Naive thymus-derived CD4-positive, alpha-beta T cell (primary cell): Measurements from ENCODE around the gene EPM2A. TPM values are rescaled to one million over a fixed set of nuclear protein-coding genes. Genes with fewer than 3 reads are reported as not detected.

Experiments used
- ATAC-seq: fragments of 150-1000 bp; cut with Tn5 transposase; 2 replicates; pipeline ENCODE4 v1.10.0; 2021; ENCODE audit warnings: mild to moderate bottlenecking, moderate library complexity
- CTCF ChIA-PET: fragments of 350-600 bp; sonication (Branson Sonifier 250); formaldehyde crosslinking; loops from one replicate; lab custom pipeline; 2021; ENCODE audit warnings: antibody characterized with exemption; lab: Charles Lee
- POLR2A ChIA-PET: fragments of 350-600 bp; sonication (Branson Sonifier 250); formaldehyde crosslinking; loops from one replicate; lab custom pipeline; 2021; ENCODE audit warnings: antibody characterized with exemption, inconsistent platforms; lab: Charles Lee
- DNase-seq, 9 donors: peaks; one replicate each; pipeline versions ENCODE4 v3.0.0 to v3.0.0-alpha.2; 2020 to 2022; ENCODE audit warnings: mixed read lengths in 1 of 9
- H3K27ac ChIP-seq: one replicate; pipeline ENCODE4 v1.7.0; 2013; ENCODE audit warnings: mild to moderate bottlenecking, low read depth, low read length, moderate library complexity
- H3K27me3 ChIP-seq, 2 donors: one replicate each; pipeline ENCODE4 v1.7.0; 2013; ENCODE audit warnings: low read length in 2 of 2, mild to moderate bottlenecking in 2 of 2, moderate library complexity in 2 of 2; ENCODE audit not compliant: control insufficient read depth in 2 of 2, insufficient read depth in 2 of 2
- H3K36me3 ChIP-seq, 3 experiments: 1 replicate in 2 of 3; 2 replicates in 1 of 3; pipeline ENCODE4 v1.7.0; 2013; ENCODE audit warnings: low read length in 3 of 3, mild to moderate bottlenecking in 3 of 3, moderate library complexity in 1 of 3; ENCODE audit not compliant: insufficient read depth in 3 of 3, control insufficient read depth in 2 of 3
- H3K4me1 ChIP-seq, 2 donors: one replicate each; pipeline ENCODE4 v1.7.0; 2013; ENCODE audit warnings: low read length in 2 of 2, mild to moderate bottlenecking in 2 of 2, moderate library complexity in 1 of 2; ENCODE audit not compliant: control insufficient read depth in 2 of 2, insufficient read depth in 2 of 2
- H3K4me3 ChIP-seq: 2 replicates; pipeline ENCODE4 v1.7.0; 2013; ENCODE audit warnings: mild to moderate bottlenecking, low read length
- H3K9me3 ChIP-seq, 3 experiments: 1 replicate in 2 of 3; 2 replicates in 1 of 3; pipeline ENCODE4 v1.7.0; 2013; ENCODE audit warnings: low read length in 3 of 3; ENCODE audit not compliant: control insufficient read depth in 2 of 3
- H3K27ac Mint-ChIP-seq, 9 donors: one replicate each; pipeline ENCODE4 v1.8.0; 2020 to 2022; ENCODE audit warnings: mixed read lengths in 9 of 9, mild to moderate bottlenecking in 8 of 9, moderate library complexity in 5 of 9, inconsistent platforms in 2 of 9
- H3K27me3 Mint-ChIP-seq, 5 donors: one replicate each; pipeline ENCODE4 v1.8.0; 2021 to 2022; ENCODE audit warnings: mixed read lengths in 5 of 5, mild to moderate bottlenecking in 1 of 5
- H3K36me3 Mint-ChIP-seq, 5 donors: one replicate each; pipeline ENCODE4 v1.8.0; 2020 to 2022; ENCODE audit warnings: mixed read lengths in 5 of 5, mild to moderate bottlenecking in 3 of 5, inconsistent platforms in 1 of 5
- H3K4me1 Mint-ChIP-seq, 7 donors: one replicate each; pipeline ENCODE4 v1.8.0; 2020 to 2022; ENCODE audit warnings: mixed read lengths in 7 of 7, mild to moderate bottlenecking in 3 of 7, inconsistent platforms in 1 of 7
- H3K4me3 Mint-ChIP-seq, 10 donors: one replicate each; pipeline ENCODE4 v1.8.0; 2020 to 2022; ENCODE audit warnings: mild to moderate bottlenecking in 10 of 10, mixed read lengths in 10 of 10, moderate library complexity in 6 of 10, inconsistent platforms in 2 of 10
- H3K9me3 Mint-ChIP-seq, 11 donors: one replicate each; pipeline ENCODE4 v1.8.0; 2020 to 2022; ENCODE audit warnings: mixed read lengths in 11 of 11, mild to moderate bottlenecking in 4 of 11, inconsistent platforms in 1 of 11, moderate library complexity in 1 of 11
- intact Hi-C, 2 donors: fragments of 100-400 bp; cut with micrococcal nuclease; formaldehyde crosslinking; loops; one replicate each; pipeline ENCODE4 v1.15.1; 2023
- polyA plus RNA-seq, 2 donors: library from polyadenylated mRNA; unstranded; fragments of 300-500 nt; fragmentation: Illumina TruSeq; gene quantifications; one replicate each; pipeline ENCODE4 v1.2.3, GENCODE V29; 2021
- total RNA-seq, 6 experiments: library from RNA in 5 of 6; stranded (reverse) in 5 of 6; gene quantifications; 1 replicate in 5 of 6; 2 replicates in 1 of 6; pipeline ENCODE4 v1.2.3 and lab custom pipeline; 2021 to 2026

Gene EPM2A
- total and polyA plus RNA-seq, 7 experiments from 2014 or later, result 3.7 to 18.0 (median 11.6) TPM

DNA sequence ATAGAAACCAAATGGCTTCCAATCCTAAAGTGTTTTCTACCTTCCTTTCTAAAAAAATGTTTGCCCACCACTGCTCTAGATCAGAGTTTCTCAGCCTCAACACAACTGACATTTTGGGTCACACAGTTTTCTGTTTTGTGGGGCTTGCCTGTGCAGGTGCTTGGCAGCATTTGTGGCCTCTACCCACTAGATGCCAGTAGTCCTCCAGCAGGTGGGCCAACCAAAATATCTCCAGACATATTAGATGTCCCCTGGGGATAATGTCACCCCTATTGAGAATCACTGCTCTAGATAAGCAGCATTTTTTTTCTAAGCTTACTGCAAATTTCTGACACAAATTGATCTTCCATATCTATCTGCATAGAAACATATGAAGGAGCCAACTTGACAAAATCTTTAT lies 26.3 kb upstream of the EPM2A start:
- CTCF ChIA-PET, result no interaction called here
- intact Hi-C loops, result no loop called here
- Histone ChIP-seq H3K27ac (no peak overlapping the region), H3K27me3 (no peaks in the 10 kb centered on the region), H3K4me1 (no peaks in the 10 kb centered on the region), H3K36me3 (no peaks in the 10 kb centered on the region), H3K4me3 (no peak overlapping the region), H3K9me3 (no peaks in the 10 kb centered on the region)
- Mint-ChIP-seq H3K9me3 (peaks cover 0 to 2% (median 0%) of the 10 kb centered on the region in 11 donors), H3K27ac (peak overlapping the region in 1 of 9 donors; percentile 1), H3K4me3 (no peak overlapping the region), H3K36me3 (no peaks in the 10 kb centered on the region), H3K4me1 (peaks cover 0 to 2% (median 0%) of the 10 kb centered on the region in 7 donors), H3K27me3 (peaks cover 0 to 4% (median 4%) of the 10 kb centered on the region in 5 donors)
- no peak for DNase-seq
- POLR2A ChIA-PET, result no interaction called here
- ATAC-seq, result no peak

DNA sequence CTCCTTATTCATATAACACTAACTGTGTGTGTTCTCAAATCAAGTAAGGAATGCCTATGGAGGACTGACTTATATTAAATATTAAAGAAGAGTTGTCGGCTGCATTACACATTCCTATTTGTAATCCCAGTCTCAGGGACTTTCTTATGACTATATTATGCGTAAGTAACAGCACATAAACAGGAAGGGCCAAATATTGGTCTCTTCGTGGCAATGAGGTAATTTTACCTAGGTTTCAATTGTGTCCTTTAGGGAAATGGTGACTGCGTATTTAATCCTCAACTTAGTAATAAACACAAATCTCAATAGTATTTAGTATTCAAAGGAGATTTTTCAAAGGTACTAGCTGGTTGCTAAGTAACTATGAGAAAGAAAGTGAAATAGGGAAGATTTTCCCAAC lies 22.8 kb upstream of the EPM2A start:
- intact Hi-C loops, result no loop called here
- H3K4me1 ChIP-seq, result no peaks in the 10 kb centered on the region
- H3K27ac ChIP-seq, result no peak overlapping the region
- no peak for ATAC-seq
- ChIA-PET CTCF (no interaction called here), POLR2A (no interaction called here)
- H3K4me3 ChIP-seq, result no peak overlapping the region
- Mint-ChIP-seq H3K4me1 (peaks cover 0 to 2% (median 0%) of the 10 kb centered on the region in 7 donors), H3K27ac (no peak overlapping the region), H3K27me3 (peaks cover 0 to 15% (median 10%) of the 10 kb centered on the region in 5 donors), H3K36me3 (no peaks in the 10 kb centered on the region), H3K4me3 (no peak overlapping the region), H3K9me3 (peaks cover 0 to 5% (median 0%) of the 10 kb centered on the region in 11 donors)
- no peaks in the 10 kb centered on the region for H3K9me3 ChIP-seq
- no peaks in the 10 kb centered on the region for H3K36me3 ChIP-seq
- H3K27me3 ChIP-seq, result no peaks in the 10 kb centered on the region
- no peak for DNase-seq

DNA sequence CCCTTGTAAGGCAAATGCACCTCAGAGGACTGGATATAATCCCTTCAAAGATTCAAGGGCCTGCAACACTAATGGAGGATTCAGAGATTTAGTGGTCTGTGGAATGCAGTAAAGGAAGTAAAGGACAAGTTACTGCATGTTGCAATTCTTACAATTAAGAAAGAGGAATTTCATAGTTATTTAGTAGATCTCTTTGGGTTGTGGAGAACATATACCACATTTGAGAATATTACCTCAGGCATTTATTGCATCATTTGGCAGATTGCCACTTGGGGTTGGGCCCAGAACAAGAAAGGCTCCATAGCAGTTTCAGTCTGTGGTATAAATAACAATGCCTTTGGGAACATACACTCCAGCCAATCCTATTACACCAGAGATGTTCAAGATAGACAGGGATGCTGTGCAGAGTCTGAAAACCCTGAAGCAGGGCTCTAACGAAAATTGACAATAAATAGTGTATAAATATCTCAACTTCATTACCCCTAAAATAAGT lies 20.9 kb upstream of the EPM2A start:
- peaks cover 0 to 2% (median 0%) of the 10 kb centered on the region in 7 donors for H3K4me1 Mint-ChIP-seq
- no peak for DNase-seq
- H3K27ac ChIP-seq, result no peak overlapping the region
- H3K9me3 ChIP-seq, result no peaks in the 10 kb centered on the region
- no peaks in the 10 kb centered on the region for H3K36me3 ChIP-seq
- no peak overlapping the region for H3K27ac Mint-ChIP-seq
- H3K27me3 Mint-ChIP-seq, result peaks cover 0 to 15% (median 10%) of the 10 kb centered on the region in 5 donors
- no peak overlapping the region for H3K4me3 Mint-ChIP-seq
- H3K36me3 Mint-ChIP-seq, result no peaks in the 10 kb centered on the region
- no peak overlapping the region for H3K4me3 ChIP-seq
- ChIA-PET CTCF (no interaction called here), POLR2A (no interaction called here)
- intact Hi-C loops, result no loop called here
- peak; percentile 41 for ATAC-seq
- peaks cover 0 to 5% (median 0%) of the 10 kb centered on the region in 11 donors for H3K9me3 Mint-ChIP-seq
- H3K4me1 ChIP-seq, result no peaks in the 10 kb centered on the region
- no peaks in the 10 kb centered on the region for H3K27me3 ChIP-seq

DNA sequence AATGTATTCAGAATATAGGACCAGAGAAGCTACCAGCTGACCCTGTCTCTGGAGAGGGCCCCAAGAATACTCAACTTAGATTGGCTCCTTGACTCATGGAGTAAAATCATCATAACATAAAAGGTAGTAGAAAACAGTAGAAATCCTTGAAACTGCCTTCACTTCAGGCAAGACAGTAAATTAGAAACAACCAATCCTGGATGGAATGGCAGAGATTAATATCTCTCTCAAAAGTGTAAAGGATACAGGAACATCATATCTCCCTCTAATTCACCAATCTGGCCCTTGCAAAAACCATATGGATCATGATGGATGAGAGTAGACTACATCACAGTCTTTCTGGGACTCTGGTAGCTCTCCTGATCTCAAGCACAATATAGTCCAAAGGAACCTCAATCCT lies 20.4 kb upstream of the EPM2A start:
- Histone ChIP-seq H3K36me3 (no peaks in the 10 kb centered on the region), H3K4me3 (no peak overlapping the region), H3K27ac (no peak overlapping the region), H3K9me3 (no peaks in the 10 kb centered on the region), H3K27me3 (no peaks in the 10 kb centered on the region), H3K4me1 (no peaks in the 10 kb centered on the region)
- no peak for DNase-seq
- H3K4me3 Mint-ChIP-seq, result no peak overlapping the region
- H3K27ac Mint-ChIP-seq, result no peak overlapping the region
- H3K36me3 Mint-ChIP-seq, result no peaks in the 10 kb centered on the region
- peaks cover 0 to 15% (median 10%) of the 10 kb centered on the region in 5 donors for H3K27me3 Mint-ChIP-seq
- CTCF ChIA-PET, result no interaction called here
- intact Hi-C loops, result no loop called here
- POLR2A ChIA-PET, result no interaction called here
- H3K4me1 Mint-ChIP-seq, result peaks cover 0 to 2% (median 0%) of the 10 kb centered on the region in 7 donors
- H3K9me3 Mint-ChIP-seq, result peaks cover 0 to 5% (median 0%) of the 10 kb centered on the region in 11 donors
- ATAC-seq, result no peak

DNA sequence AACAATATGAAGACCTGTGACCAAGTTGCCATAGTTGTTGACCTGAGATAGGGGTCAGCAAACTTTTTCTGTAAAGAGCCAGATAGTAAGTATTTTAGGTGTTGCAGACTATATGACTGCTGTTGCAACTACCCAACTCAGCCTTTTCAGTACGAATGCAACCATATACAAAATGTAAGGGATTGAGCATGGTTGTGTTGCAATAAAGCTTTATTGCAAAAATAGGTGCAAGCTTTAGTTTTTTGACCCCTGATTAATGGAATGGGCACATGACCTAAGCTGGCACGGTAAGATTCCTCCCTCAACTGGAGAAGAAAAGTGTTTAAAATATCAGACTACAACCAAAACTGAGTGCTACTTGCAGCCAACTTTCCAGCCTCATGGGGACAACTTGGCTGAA lies 17.3 kb upstream of the EPM2A start:
- H3K36me3 Mint-ChIP-seq, result peaks cover 0 to 14% (median 4%) of the 10 kb centered on the region in 5 donors
- peaks cover 0 to 15% (median 8%) of the 10 kb centered on the region in 5 donors for H3K27me3 Mint-ChIP-seq
- ATAC-seq, result no peak
- no peak overlapping the region for H3K27ac Mint-ChIP-seq
- Histone ChIP-seq H3K4me3 (no peak overlapping the region), H3K27ac (no peak overlapping the region), H3K4me1 (no peaks in the 10 kb centered on the region), H3K36me3 (no peaks in the 10 kb centered on the region), H3K9me3 (no peaks in the 10 kb centered on the region), H3K27me3 (no peaks in the 10 kb centered on the region)
- DNase-seq, result no peak
- H3K4me3 Mint-ChIP-seq, result no peak overlapping the region
- peaks cover 0 to 10% (median 4%) of the 10 kb centered on the region in 7 donors for H3K4me1 Mint-ChIP-seq
- ChIA-PET CTCF (no interaction called here), POLR2A (no interaction called here)
- H3K9me3 Mint-ChIP-seq, result peaks cover 0 to 5% (median 0%) of the 10 kb centered on the region in 11 donors
- intact Hi-C loops, result no loop called here

DNA sequence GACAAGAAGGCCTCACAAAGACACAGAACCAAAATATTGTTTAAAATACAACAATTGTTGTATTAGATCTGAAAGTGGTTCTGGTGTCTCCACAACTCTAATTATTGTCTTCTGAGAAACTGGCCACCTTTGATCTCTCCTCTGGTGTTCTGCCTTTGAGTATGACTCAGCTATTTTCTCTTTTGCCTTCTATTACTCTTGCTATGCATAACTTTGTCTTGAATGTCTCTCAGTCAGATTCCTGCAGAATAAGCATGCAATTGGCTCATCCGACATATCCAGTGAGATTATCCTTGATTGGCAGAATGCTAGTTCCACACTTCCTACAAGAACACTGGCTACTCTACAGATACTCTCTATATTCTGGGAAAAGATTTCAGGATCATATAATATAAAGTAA lies 14.3 kb upstream of the EPM2A start:
- ChIA-PET POLR2A (no interaction called here), CTCF (no interaction called here)
- no peak overlapping the region for H3K27ac ChIP-seq
- Mint-ChIP-seq H3K4me3 (no peak overlapping the region), H3K4me1 (peaks cover 0 to 10% (median 4%) of the 10 kb centered on the region in 7 donors), H3K27me3 (peaks cover 0 to 6% (median 0%) of the 10 kb centered on the region in 5 donors), H3K9me3 (peaks cover 0 to 4% (median 0%) of the 10 kb centered on the region in 11 donors), H3K36me3 (peaks cover 0 to 26% (median 7%) of the 10 kb centered on the region in 5 donors), H3K27ac (no peak overlapping the region)
- DNase-seq (no peak), ATAC-seq (no peak)
- H3K4me3 ChIP-seq, result no peak overlapping the region
- no peaks in the 10 kb centered on the region for H3K27me3 ChIP-seq
- no peaks in the 10 kb centered on the region for H3K9me3 ChIP-seq
- H3K4me1 ChIP-seq, result no peaks in the 10 kb centered on the region
- intact Hi-C loops, result no loop called here
- H3K36me3 ChIP-seq, result no peaks in the 10 kb centered on the region

DNA sequence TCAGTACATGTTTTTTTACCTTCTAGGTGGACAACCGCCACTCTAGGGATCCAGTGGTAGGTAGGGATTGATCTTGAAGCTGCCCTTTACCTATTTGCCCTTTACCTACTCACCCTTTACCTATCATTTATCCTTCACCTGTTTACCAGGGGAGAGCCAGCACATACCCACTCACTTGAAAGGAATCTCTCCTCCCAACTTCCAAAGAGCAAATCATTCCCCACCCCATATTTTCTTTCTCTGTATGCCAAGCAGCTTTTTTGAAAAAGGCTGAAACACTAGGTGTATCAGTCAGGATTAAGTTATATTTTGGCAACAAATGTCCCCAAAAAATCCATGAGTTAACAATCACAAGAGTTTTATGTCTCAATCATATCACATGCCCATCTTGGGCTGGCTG lies 10.5 kb upstream of the EPM2A start:
- intact Hi-C loops, result no loop called here
- H3K4me3 ChIP-seq, result no peak overlapping the region
- no peaks in the 10 kb centered on the region for H3K9me3 ChIP-seq
- H3K27ac Mint-ChIP-seq, result no peak overlapping the region
- H3K27ac ChIP-seq, result no peak overlapping the region
- no peaks in the 10 kb centered on the region for H3K4me1 ChIP-seq
- peaks cover 0 to 4% (median 0%) of the 10 kb centered on the region in 11 donors for H3K9me3 Mint-ChIP-seq
- H3K4me3 Mint-ChIP-seq, result no peak overlapping the region
- ChIA-PET CTCF (no interaction called here), POLR2A (no interaction called here)
- H3K36me3 Mint-ChIP-seq, result peaks cover 0 to 30% (median 7%) of the 10 kb centered on the region in 5 donors
- DNase-seq, result no peak
- peaks cover 0 to 10% (median 4%) of the 10 kb centered on the region in 7 donors for H3K4me1 Mint-ChIP-seq
- no peak for ATAC-seq
- H3K27me3 ChIP-seq, result no peaks in the 10 kb centered on the region
- H3K36me3 ChIP-seq, result no peaks in the 10 kb centered on the region
- no peaks in the 10 kb centered on the region for H3K27me3 Mint-ChIP-seq
